Upper lobe of right lung (tissue), 1 donor: ENCODE results near the gene OSBPL5. TPM values are rescaled to one million over a fixed set of nuclear protein-coding genes. Genes with fewer than 3 reads are reported as not detected.

Experiments used
- ATAC-seq: fragments of 200-7000 bp; cut with Tn5 transposase; one replicate; pipeline ENCODE4 v1.9.1; 2020; ENCODE audit warnings: mild to moderate bottlenecking, moderate library complexity
- DNase-seq: peaks from one replicate; pipeline ENCODE4 v3.0.0-alpha.2; 2020
- H3K27ac ChIP-seq: fragments of 200-600 bp; one replicate; pipeline ENCODE4 v1.8.0; 2022
- H3K27me3 ChIP-seq: fragments of 200-600 bp; one replicate; pipeline ENCODE4 v1.8.0; 2022; ENCODE audit warnings: mild to moderate bottlenecking
- H3K36me3 ChIP-seq: fragments of 200-600 bp; one replicate; pipeline ENCODE4 v1.8.0; 2022
- H3K4me1 ChIP-seq: fragments of 200-600 bp; one replicate; pipeline ENCODE4 v1.8.0; 2022
- H3K4me3 ChIP-seq: fragments of 200-600 bp; one replicate; pipeline ENCODE4 v1.8.0; 2022; ENCODE audit warnings: mild to moderate bottlenecking
- H3K9me3 ChIP-seq: fragments of 200-600 bp; one replicate; pipeline ENCODE4 v1.8.0; 2022
- CTCF ChIP-seq: fragments of 200-600 bp; IDR thresholded peaks from one replicate; pipeline ENCODE4 v1.8.0; 2022; ENCODE audit warnings: antibody characterized with exemption
- intact Hi-C: fragments of 100-400 bp; cut with DNase I; formaldehyde crosslinking; loops from one replicate; pipeline ENCODE4 v1.11.0; 2022
- total RNA-seq: library from RNA; stranded (reverse); fragmentation: NEBNext Ultra II Directional; extraction: Animal tissue kit (Norgen Biotek cat#: 25700); gene quantifications from one replicate; pipeline ENCODE4 v1.2.1, GENCODE V29; 2021
- donor health status: DM: no; HTN: yes; CAD: no; lungs with severe emphysema.

Gene OSBPL5
- total RNA-seq, 1 donor from 2014 or later: 52.6 TPM

- DNase-seq: no peak
- H3K4me3 ChIP-seq: no peak overlapping the region
- H3K27ac ChIP-seq: no peak overlapping the region
- no peak for TF ChIP-seq CTCF
- ATAC-seq: no peak
- peaks cover 34% of the 10 kb centered on the region for H3K27me3 ChIP-seq
- intact Hi-C loops: no loop called here
- no peaks in the 10 kb centered on the region for H3K4me1 ChIP-seq
- no peaks in the 10 kb centered on the region for H3K36me3 ChIP-seq
- H3K9me3 ChIP-seq: no peaks in the 10 kb centered on the region
Measured at GRCh38 chr11:3199537-3200295, 34.6 kb upstream of the OSBPL5 start.

- no peak for DNase-seq
- TF ChIP-seq CTCF: no peak
- intact Hi-C loops: no loop called here
- Histone ChIP-seq H3K36me3 (no peaks in the 10 kb centered on the region), H3K27me3 (peaks cover 34% of the 10 kb centered on the region), H3K27ac (no peak overlapping the region), H3K4me1 (no peaks in the 10 kb centered on the region), H3K9me3 (no peaks in the 10 kb centered on the region), H3K4me3 (no peak overlapping the region)
- ATAC-seq: no peak
Measured at GRCh38 chr11:3198815-3199214, 33.7 kb upstream of the OSBPL5 start.

- Histone ChIP-seq H3K4me1 (no peaks in the 10 kb centered on the region), H3K9me3 (no peaks in the 10 kb centered on the region), H3K27me3 (peaks cover 27% of the 10 kb centered on the region), H3K4me3 (no peak overlapping the region), H3K36me3 (no peaks in the 10 kb centered on the region), H3K27ac (no peak overlapping the region)
- ATAC-seq: no peak
- DNase-seq: no peak
- TF ChIP-seq CTCF: no peak
- intact Hi-C loops: no loop called here
Measured at GRCh38 chr11:3197878-3198528, 32.9 kb upstream of the OSBPL5 start.

GRCh38 chr11:3197044-3197695 is 32.1 kb upstream of the OSBPL5 start:
- H3K9me3 ChIP-seq: no peaks in the 10 kb centered on the region
- ATAC-seq (no peak), DNase-seq (no peak)
- no peak for TF ChIP-seq CTCF
- H3K4me3 ChIP-seq: no peak overlapping the region
- H3K4me1 ChIP-seq: no peaks in the 10 kb centered on the region
- H3K27ac ChIP-seq: no peak overlapping the region
- peaks cover 19% of the 10 kb centered on the region for H3K27me3 ChIP-seq
- no peaks in the 10 kb centered on the region for H3K36me3 ChIP-seq
- intact Hi-C loops: no loop called here

- H3K27ac ChIP-seq: no peak overlapping the region
- ATAC-seq: no peak
- intact Hi-C loops: no loop called here
- H3K27me3 ChIP-seq: peaks cover 11% of the 10 kb centered on the region
- no peaks in the 10 kb centered on the region for H3K36me3 ChIP-seq
- TF ChIP-seq CTCF: no peak
- peak; percentile 60 for DNase-seq
- no peaks in the 10 kb centered on the region for H3K9me3 ChIP-seq
- H3K4me1 ChIP-seq: no peaks in the 10 kb centered on the region
- H3K4me3 ChIP-seq: no peak overlapping the region
Measured at GRCh38 chr11:3196161-3197043, 31.3 kb upstream of the OSBPL5 start.
